DOHH2 (cell line): ENCODE results near the gene VPS26B.

Experiments used
- H3F3A ChIP-seq: fragments of 200-600 bp; sonication (generic), shearing (Covaris generic); 2 replicates; pipeline ENCODE4 v1.6.0; 2016; ENCODE audit warnings: antibody characterized with exemption, mild to moderate bottlenecking; ENCODE audit not compliant: control insufficient read depth, insufficient read depth
- H3K27ac ChIP-seq: fragments of 200-600 bp; sonication (generic); 2 replicates; pipeline ENCODE4 v1.5.1; 2014; ENCODE audit warnings: low read depth, mild to moderate bottlenecking, low read length, moderate library complexity
- H3K27me3 ChIP-seq: fragments of 200-600 bp; sonication (generic); 2 replicates; pipeline ENCODE4 v1.6.1; 2014; ENCODE audit warnings: mild to moderate bottlenecking, low read length, mixed read lengths; ENCODE audit not compliant: control insufficient read depth
- H3K36me3 ChIP-seq: fragments of 200-600 bp; sonication (generic); 2 replicates; pipeline ENCODE4 v1.6.1; 2014; ENCODE audit warnings: mild to moderate bottlenecking, low read length, moderate library complexity, mixed read lengths; ENCODE audit not compliant: control insufficient read depth
- H3K4me1 ChIP-seq: fragments of 200-600 bp; sonication (generic); 2 replicates; pipeline ENCODE4 v1.6.1; 2014; ENCODE audit warnings: mild to moderate bottlenecking, low read length, mixed read lengths; ENCODE audit not compliant: control insufficient read depth
- H3K4me2 ChIP-seq: fragments of 200-600 bp; sonication (generic); 2 replicates; pipeline ENCODE4 v1.6.0; 2014; ENCODE audit warnings: mild to moderate bottlenecking, low read length, moderate library complexity
- H3K4me3 ChIP-seq: fragments of 200-600 bp; sonication (generic); 2 replicates; pipeline ENCODE4 v1.5.1; 2014; ENCODE audit warnings: mild to moderate bottlenecking, low read length, mixed read lengths
- H3K79me2 ChIP-seq: fragments of 200-600 bp; sonication (generic); 2 replicates; pipeline ENCODE4 v1.6.1; 2014; ENCODE audit warnings: mild to moderate bottlenecking, low read length, mixed read lengths; ENCODE audit not compliant: control insufficient read depth
- H3K9me2 ChIP-seq: fragments of 200-600 bp; sonication (generic); replicated peaks from 2 replicates; pipeline ENCODE4 v1.6.1; 2014; ENCODE audit warnings: mild to moderate bottlenecking, low read length, mixed read lengths; ENCODE audit not compliant: control insufficient read depth
- H3K9me3 ChIP-seq: fragments of 200-600 bp; sonication (generic); 2 replicates; pipeline ENCODE4 v1.6.1; 2014; ENCODE audit warnings: antibody characterized with exemption, low read length, mixed read lengths; ENCODE audit not compliant: control insufficient read depth, insufficient read depth
- H4K20me1 ChIP-seq: fragments of 200-600 bp; sonication (generic); 2 replicates; pipeline ENCODE4 v1.6.0; 2014; ENCODE audit warnings: low read depth, mild to moderate bottlenecking, antibody characterized with exemption, low read length, moderate library complexity; ENCODE audit not compliant: control insufficient read depth, insufficient read depth
- CTCF ChIP-seq: fragments of 200-600 bp; sonication (generic); IDR thresholded peaks from one replicate; pipeline ENCODE4 v1.5.1; 2014; ENCODE audit warnings: antibody characterized with exemption, mild to moderate bottlenecking, low read depth, low read length; ENCODE audit not compliant: poor library complexity, severe bottlenecking
- EZH2phosphoT487 ChIP-seq: fragments of 200-600 bp; sonication (generic); IDR thresholded peaks from 2 replicates; pipeline ENCODE4 v1.6.1; 2017; ENCODE audit warnings: borderline replicate concordance, mild to moderate bottlenecking, antibody characterized with exemption, low read length, moderate library complexity, mixed read lengths

The VPS26B gene

GRCh38 chr11:134226806-134227325 lies 2.4 kb downstream of the VPS26B start:
- no peak overlapping the region for H3K4me3 ChIP-seq
- H3K27me3 ChIP-seq, result peaks cover 61% of the 10 kb centered on the region
- TF ChIP-seq CTCF (no peak), EZH2phosphoT487 (no peak)
- H3K27ac ChIP-seq, result no peak overlapping the region
- H3F3A ChIP-seq, result peaks cover 3% of the 10 kb centered on the region; the same call in 1 of the 2 replicates
- peaks cover 19% of the 10 kb centered on the region for H3K79me2 ChIP-seq
- peaks cover 62% of the 10 kb centered on the region for H3K4me1 ChIP-seq
- H3K4me2 ChIP-seq, result no peak overlapping the region
- H3K36me3 ChIP-seq, result peaks cover 14% of the 10 kb centered on the region
- H4K20me1 ChIP-seq, result peaks cover 65% of the 10 kb centered on the region
- H3K9me2 ChIP-seq, result no peaks in the 10 kb centered on the region
- no peaks in the 10 kb centered on the region for H3K9me3 ChIP-seq

- Histone ChIP-seq H3K4me3 (no peak overlapping the region), H3K27me3 (peaks cover 74% of the 10 kb centered on the region), H4K20me1 (peaks cover 61% of the 10 kb centered on the region), H3K27ac (no peak overlapping the region), H3K4me2 (peak overlapping the region; percentile 37), H3F3A (peaks cover 3% of the 10 kb centered on the region; the same call in 1 of the 2 replicates), H3K36me3 (no peaks in the 10 kb centered on the region), H3K4me1 (peaks cover 48% of the 10 kb centered on the region), H3K9me3 (no peaks in the 10 kb centered on the region), H3K9me2 (no peaks in the 10 kb centered on the region), H3K79me2 (peaks cover 2% of the 10 kb centered on the region)
- no peak for TF ChIP-seq CTCF
- peak; percentile 64; the same call in 1 of the 2 replicates for TF ChIP-seq EZH2phosphoT487
Observed at GRCh38 chr11:134228625-134229024, 4.2 kb downstream of the VPS26B start.

GRCh38 chr11:134229126-134229790 lies 4.8 kb downstream of the VPS26B start:
- Histone ChIP-seq H3K9me3 (no peaks in the 10 kb centered on the region), H3K9me2 (no peaks in the 10 kb centered on the region), H3K79me2 (no peaks in the 10 kb centered on the region), H3K36me3 (no peaks in the 10 kb centered on the region), H4K20me1 (peaks cover 61% of the 10 kb centered on the region), H3K27ac (no peak overlapping the region), H3K4me1 (peaks cover 46% of the 10 kb centered on the region), H3K4me2 (peak overlapping the region; percentile 25; the same call in 1 of the 2 replicates), H3K27me3 (peaks cover 74% of the 10 kb centered on the region), H3F3A (peaks cover 3% of the 10 kb centered on the region; the same call in 1 of the 2 replicates), H3K4me3 (no peak overlapping the region)
- TF ChIP-seq EZH2phosphoT487 (no peak), CTCF (no peak)
